GM10248 (cell line): ENCODE results near the gene SOX5.

Experiments
- CTCF ChIA-PET: fragments of 300-600 bp; sonication (Branson Sonifier 250); formaldehyde crosslinking; extraction: SDS; loops from one replicate; lab custom pipeline; 2021; ENCODE audit warnings: antibody characterized with exemption; lab: Yijun Ruan, JAX
- POLR2A ChIA-PET: fragments of 350-650 bp; sonication (Branson Sonifier 250); formaldehyde crosslinking; extraction: SDS; loops from one replicate; lab custom pipeline; 2020; ENCODE audit warnings: antibody characterized with exemption; lab: Yijun Ruan, JAX
- DNase-seq: peaks from one replicate; pipeline ENCODE4 v3.0.0; 2012; ENCODE audit errors: extremely low spot score
- TF ChIP-seq, protein P1 (sequence below): IDR thresholded peaks from 2 replicates; pipeline ENCODE4 v1.5.1; 2012; ENCODE audit warnings: mild to moderate bottlenecking, low read depth; ENCODE audit errors: extremely low read depth, missing control alignments, control extremely low read depth

Gene SOX5

DNA sequence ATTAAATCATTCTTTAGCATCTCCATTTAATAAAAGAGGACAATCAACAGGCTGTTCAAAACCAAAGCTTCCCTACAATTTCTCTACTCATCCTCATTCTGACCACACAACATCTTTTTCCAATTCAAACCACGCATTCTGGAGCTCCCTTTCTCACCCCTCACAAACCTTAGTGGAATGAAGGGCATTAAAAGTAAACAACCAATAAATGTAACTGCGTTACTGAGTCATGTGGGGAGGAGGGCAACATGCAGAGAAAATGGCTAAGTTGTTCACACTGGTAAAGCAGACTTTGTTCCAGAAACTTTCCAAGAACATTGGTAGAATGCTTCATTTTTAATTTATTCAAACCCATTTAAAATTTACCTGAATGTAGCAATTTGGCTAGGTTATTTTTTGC lies 19.6 kb downstream of the SOX5 start:
- ChIA-PET CTCF (interaction anchor here (1.2 to 1.4 kb wide), 7 partner anchors 9 to 84 kb away, joined by 3 to 5 read pairs (median 4); no protein-coding TSS in a partner anchor), POLR2A (no interaction called here)
- no peak for DNase-seq
- TF ChIP-seq, protein P1, sequence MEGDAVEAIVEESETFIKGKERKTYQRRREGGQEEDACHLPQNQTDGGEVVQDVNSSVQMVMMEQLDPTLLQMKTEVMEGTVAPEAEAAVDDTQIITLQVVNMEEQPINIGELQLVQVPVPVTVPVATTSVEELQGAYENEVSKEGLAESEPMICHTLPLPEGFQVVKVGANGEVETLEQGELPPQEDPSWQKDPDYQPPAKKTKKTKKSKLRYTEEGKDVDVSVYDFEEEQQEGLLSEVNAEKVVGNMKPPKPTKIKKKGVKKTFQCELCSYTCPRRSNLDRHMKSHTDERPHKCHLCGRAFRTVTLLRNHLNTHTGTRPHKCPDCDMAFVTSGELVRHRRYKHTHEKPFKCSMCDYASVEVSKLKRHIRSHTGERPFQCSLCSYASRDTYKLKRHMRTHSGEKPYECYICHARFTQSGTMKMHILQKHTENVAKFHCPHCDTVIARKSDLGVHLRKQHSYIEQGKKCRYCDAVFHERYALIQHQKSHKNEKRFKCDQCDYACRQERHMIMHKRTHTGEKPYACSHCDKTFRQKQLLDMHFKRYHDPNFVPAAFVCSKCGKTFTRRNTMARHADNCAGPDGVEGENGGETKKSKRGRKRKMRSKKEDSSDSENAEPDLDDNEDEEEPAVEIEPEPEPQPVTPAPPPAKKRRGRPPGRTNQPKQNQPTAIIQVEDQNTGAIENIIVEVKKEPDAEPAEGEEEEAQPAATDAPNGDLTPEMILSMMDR: no peak

DNA sequence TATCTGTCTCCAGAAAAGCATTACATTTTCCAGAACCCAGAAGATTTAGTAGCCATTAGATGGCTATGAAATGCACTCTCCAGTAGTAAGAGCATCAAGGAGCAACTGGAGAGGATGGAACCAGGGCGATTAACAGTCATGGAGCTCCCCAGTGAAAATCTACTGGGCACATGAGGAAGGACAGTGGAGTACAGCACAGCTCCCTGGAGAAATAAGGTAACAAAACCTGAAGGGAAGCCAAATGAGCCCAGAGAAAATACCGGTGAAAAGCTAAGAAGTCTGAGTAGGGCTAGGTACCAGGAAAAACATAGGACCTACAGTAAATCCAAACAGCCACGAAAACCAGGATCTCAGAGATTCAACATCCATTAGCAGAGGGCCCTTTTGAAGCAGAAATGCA lies 21.6 kb downstream of the SOX5 start:
- TF ChIP-seq, protein P1: no peak
- ChIA-PET POLR2A (no interaction called here), CTCF (interaction anchor here (0.7 to 1.6 kb wide), 2 partner anchors 8 to 13 kb away, joined by 3 to 4 read pairs; no protein-coding TSS in a partner anchor)
- DNase-seq: no peak

DNA sequence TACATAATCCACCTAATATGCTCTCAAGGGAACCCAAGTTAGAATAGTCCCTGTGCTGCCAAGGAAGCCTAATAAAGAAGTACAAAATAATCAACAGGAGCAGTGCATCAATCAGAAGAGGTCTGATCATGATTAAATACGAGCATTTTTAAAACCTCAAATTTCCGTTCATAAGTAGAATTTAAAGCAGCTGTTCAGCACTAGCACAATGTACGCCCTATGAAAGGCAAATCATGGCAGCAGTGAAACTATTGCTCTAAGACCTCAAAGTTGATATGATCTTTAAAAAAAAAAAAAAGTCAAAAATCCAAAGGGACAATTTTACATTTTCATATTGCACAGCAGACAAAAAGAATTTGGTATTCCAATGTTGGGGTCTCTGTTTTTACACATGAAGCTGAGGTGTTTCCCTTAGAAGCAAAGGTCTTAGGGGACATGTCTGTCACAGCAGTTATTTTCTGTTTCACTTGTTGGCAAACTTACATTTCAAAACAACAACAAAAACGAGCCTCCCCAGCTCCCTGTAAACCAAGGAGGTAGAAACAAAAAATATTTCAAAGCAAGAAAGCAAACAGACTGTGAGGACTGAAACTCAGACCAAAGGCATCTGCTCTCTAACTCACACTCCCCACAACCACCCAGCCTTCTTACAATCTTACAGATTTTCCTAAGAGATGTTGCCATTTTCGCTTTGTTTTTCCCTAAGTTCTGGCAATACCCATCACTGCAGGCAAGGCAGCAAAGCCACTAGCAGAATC lies 28.2 kb downstream of the SOX5 start:
- POLR2A ChIA-PET: no interaction called here
- DNase-seq: no peak
- TF ChIP-seq, protein P1: no peak
- CTCF ChIA-PET: interaction anchor here (1.8 kb wide), 1 partner anchor 9 kb away, joined by 4 read pairs; no protein-coding TSS in a partner anchor

DNA sequence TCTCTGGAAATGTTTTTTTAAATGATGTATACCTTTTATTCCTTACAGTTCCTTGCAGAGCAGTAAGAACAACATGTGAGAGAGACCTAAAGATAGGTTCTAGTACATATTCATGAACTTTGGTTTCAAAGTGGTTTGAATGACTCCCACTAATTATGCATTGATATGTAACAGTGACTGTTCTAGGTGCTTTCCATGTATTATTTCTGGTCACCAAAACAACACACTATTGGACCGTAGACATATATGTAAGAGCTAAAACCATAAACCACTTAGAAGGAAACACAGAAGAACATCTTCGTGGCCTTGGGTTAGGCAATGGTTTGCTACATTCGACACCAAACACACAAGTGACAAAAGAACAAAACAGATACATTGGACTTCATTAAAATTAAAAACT lies 37.9 kb downstream of the SOX5 start:
- ChIA-PET CTCF (interaction anchor here (0.5 kb wide), 1 partner anchor 18 kb away, joined by 3 read pairs; no protein-coding TSS in a partner anchor), POLR2A (no interaction called here)
- no peak for DNase-seq
- TF ChIP-seq, protein P1: no peak

DNA sequence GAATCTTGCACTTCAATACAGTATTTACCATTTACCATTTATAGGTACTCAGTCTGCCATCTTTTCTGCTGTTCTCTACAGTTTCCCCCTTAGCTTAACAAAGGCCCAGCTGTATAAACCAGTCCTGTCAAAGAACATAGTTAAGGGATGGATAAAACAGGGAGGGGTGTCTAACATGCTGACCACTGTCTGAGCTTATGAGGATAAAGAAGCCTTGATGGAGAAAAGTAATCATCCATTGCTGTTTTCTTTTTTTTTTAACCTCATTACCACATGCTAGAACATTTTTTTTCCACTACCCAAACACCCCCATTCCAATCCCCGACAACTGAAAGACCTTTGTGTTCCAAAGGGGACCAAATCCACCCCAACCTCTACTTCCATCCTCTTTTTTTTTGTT lies 39.9 kb downstream of the SOX5 start:
- CTCF ChIA-PET: interaction anchor here (2.1 kb wide), 1 partner anchor 10 kb away, joined by 6 read pairs; no protein-coding TSS in a partner anchor
- POLR2A ChIA-PET: no interaction called here
- no peak for DNase-seq
- TF ChIP-seq, protein P1: no peak

DNA sequence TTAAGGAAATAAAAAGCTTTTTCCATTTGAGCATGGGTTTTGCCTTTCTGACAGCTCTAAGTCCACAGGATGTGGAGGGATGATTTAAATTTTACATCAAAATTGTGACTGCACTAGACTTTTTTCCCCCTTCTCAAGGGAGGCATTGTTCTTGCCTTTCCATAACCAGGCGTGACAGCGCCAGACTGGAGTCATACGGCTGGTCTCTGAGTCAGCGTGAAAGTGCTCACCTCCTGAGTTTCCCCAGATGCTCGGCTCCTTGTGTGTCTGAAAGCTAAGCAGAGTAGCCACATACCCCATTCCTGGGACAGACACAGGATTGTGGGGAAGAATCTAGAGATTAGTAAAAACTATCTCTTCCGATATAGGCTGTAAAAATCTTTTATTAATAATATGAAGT lies 43.1 kb downstream of the SOX5 start:
- TF ChIP-seq, protein P1: no peak
- ChIA-PET POLR2A (no interaction called here), CTCF (no interaction called here)
- DNase-seq: no peak
